Measurements from ENCODE around the gene DHRS3. TPM values are rescaled to one million over a fixed set of nuclear protein-coding genes. Genes with fewer than 3 reads are reported as not detected.
"Not testable (repeated sequence)": the region's sequence is repeated elsewhere in the genome, so short reads cannot be mapped to it uniquely, and the experiment has no call there.

Gene DHRS3
- total RNA-seq, 2 donors from 2014 or later: 60.4 to 65.3 TPM

- no peak for DNase-seq
- H3K27ac Mint-ChIP-seq: no peak overlapping the region
- no peak for ATAC-seq (replicated peaks in 1 of 2)
- no peaks in the 10 kb centered on the region for H3K4me1 Mint-ChIP-seq (ENCODE audit: low read depth)
- H3K36me3 Mint-ChIP-seq (ENCODE audit: insufficient read depth in 2 of 2): no peaks in the 10 kb centered on the region
- peaks cover 27% of the 10 kb centered on the region for H3K27me3 Mint-ChIP-seq (ENCODE audit: low read depth)
- H3K4me3 Mint-ChIP-seq: no peak overlapping the region
- no peaks in the 10 kb centered on the region for H3K9me3 Mint-ChIP-seq
Measured at GRCh38 chr1:12649971-12650421, 32.0 kb upstream of the DHRS3 start.

DNA sequence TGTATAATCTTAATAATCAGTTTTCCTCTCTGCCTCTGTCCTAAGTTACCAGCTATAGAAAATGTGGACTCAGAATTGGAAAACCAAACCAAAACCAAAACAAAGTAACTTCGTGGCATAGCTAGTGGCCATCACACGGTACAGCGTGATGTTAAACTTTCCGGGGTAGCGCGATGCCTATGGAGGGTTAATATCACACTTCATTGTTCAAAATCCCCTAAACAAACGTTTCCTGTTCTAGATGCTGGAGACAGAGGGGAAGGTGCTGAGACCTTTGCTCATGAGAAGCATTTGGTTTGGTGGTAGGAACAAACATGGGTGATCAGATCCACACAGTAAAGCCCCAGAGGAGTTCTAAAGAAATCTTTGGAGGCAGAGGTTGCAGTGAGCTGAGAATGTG is 30.7 kb upstream of the DHRS3 start:
- Mint-ChIP-seq H3K27me3 (ENCODE audit: low read depth) (peaks cover 27% of the 10 kb centered on the region), H3K36me3 (ENCODE audit: insufficient read depth in 2 of 2) (no peaks in the 10 kb centered on the region), H3K27ac (no peak overlapping the region), H3K4me1 (ENCODE audit: low read depth) (no peaks in the 10 kb centered on the region), H3K4me3 (no peak overlapping the region), H3K9me3 (no peaks in the 10 kb centered on the region)
- DNase-seq: no peak
- ATAC-seq (replicated peaks in 1 of 2): no peak

DNA sequence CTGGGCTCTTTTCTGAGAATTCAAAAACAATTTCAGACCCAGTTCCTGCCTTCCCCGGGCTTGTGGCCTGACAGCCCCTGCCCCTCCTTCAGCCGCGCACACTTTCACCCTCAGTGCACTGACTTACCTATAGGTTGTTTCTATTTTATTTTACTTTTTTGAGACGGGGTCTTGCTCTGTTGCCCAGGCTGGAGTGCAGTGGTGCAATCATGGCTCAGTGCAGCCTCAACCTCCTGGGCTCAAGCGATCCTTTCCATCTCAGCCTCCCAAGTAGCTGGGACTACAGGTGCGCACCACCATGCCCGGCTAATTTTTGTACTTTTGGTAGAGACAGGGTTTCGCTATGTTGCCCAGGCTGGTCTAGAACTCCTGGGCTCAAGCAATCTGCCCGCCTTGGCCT is 27.4 kb upstream of the DHRS3 start:
- H3K4me3 Mint-ChIP-seq; DNase-seq; H3K36me3 Mint-ChIP-seq (ENCODE audit: insufficient read depth in 2 of 2); H3K4me1 Mint-ChIP-seq (ENCODE audit: low read depth); H3K27ac Mint-ChIP-seq; ATAC-seq (replicated peaks in 1 of 2); H3K9me3 Mint-ChIP-seq: not testable (repeated sequence)
- H3K27me3 Mint-ChIP-seq (ENCODE audit: low read depth): peaks cover 27% of the 10 kb centered on the region

- no peaks in the 10 kb centered on the region for H3K4me1 Mint-ChIP-seq (ENCODE audit: low read depth)
Measured at GRCh38 chr1:12644829-12645228, 26.8 kb upstream of the DHRS3 start.

DNA sequence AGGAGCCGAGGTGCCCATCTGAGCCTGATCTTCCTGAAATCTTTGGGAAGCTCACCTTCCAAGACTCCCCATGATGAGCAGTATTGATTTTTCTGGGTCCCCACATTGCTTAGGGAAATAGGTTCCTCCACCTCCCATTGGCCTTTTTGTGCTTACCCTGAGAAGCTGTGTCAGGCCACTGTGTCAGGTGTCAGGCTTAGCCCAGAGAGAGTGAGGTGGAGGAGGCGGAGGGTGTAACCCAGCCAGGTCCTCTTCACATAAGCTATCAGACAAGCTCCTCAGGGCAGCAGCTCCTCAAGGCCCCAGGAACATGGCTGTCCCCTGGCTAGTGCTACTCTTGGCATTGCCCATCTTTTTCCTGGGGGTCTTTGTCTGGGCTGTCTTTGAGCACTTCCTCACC is 26.2 kb upstream of the DHRS3 start:
- ATAC-seq (replicated peaks in 1 of 2) (no peak), DNase-seq (no peak)
- no peak overlapping the region for H3K4me3 Mint-ChIP-seq
- H3K4me1 Mint-ChIP-seq (ENCODE audit: low read depth): no peaks in the 10 kb centered on the region
- peaks cover 25% of the 10 kb centered on the region for H3K27me3 Mint-ChIP-seq (ENCODE audit: low read depth)
- peaks cover 4 to 9% of the 10 kb centered on the region in 2 donors for H3K9me3 Mint-ChIP-seq
- no peak overlapping the region for H3K27ac Mint-ChIP-seq
- H3K36me3 Mint-ChIP-seq (ENCODE audit: insufficient read depth in 2 of 2): peaks cover 5 to 17% of the 10 kb centered on the region in 2 donors

More at GRCh38 chr1:12644829-12645228, 26.8 kb upstream of the DHRS3 start:
- peaks cover 1 to 9% of the 10 kb centered on the region in 2 donors for H3K9me3 Mint-ChIP-seq
- no peak overlapping the region for H3K4me3 Mint-ChIP-seq
- H3K27me3 Mint-ChIP-seq (ENCODE audit: low read depth): peaks cover 27% of the 10 kb centered on the region
- H3K27ac Mint-ChIP-seq: no peak overlapping the region
- H3K36me3 Mint-ChIP-seq (ENCODE audit: insufficient read depth in 2 of 2): peaks cover 5 to 13% of the 10 kb centered on the region in 2 donors
- ATAC-seq (replicated peaks in 1 of 2) (no peak), DNase-seq (no peak)

GRCh38 chr1:12643785-12644184 is 25.8 kb upstream of the DHRS3 start, which contains the start of gene AADACL4:
TSS of gene AADACL4 (plus strand) at chr1:12644085. CDS start at chr1:12644547, 462 bp downstream.
- no peak within 1 kb of the TSS for H3K27ac Mint-ChIP-seq
- peaks cover 5 to 19% of the 10 kb centered on the region in 2 donors for H3K36me3 Mint-ChIP-seq (ENCODE audit: insufficient read depth in 2 of 2)
- H3K27me3 Mint-ChIP-seq (ENCODE audit: low read depth): peaks cover 21% of the 10 kb centered on the region
- no peaks in the 10 kb centered on the region for H3K4me1 Mint-ChIP-seq (ENCODE audit: low read depth)
- H3K4me3 Mint-ChIP-seq: no peak within 1 kb of the TSS
- ATAC-seq (replicated peaks in 1 of 2) (no peak), DNase-seq (no peak)
- H3K9me3 Mint-ChIP-seq: peaks cover 5 to 9% of the 10 kb centered on the region in 2 donors

GRCh38 chr1:12643079-12643478 is 25.1 kb upstream of the DHRS3 start:
- Mint-ChIP-seq H3K27ac (no peak overlapping the region), H3K9me3 (peaks cover 6 to 9% of the 10 kb centered on the region in 2 donors), H3K27me3 (ENCODE audit: low read depth) (peaks cover 14% of the 10 kb centered on the region), H3K36me3 (ENCODE audit: insufficient read depth in 2 of 2) (peaks cover 5 to 20% of the 10 kb centered on the region in 2 donors), H3K4me1 (ENCODE audit: low read depth) (no peaks in the 10 kb centered on the region), H3K4me3 (no peak overlapping the region)
- no peak for ATAC-seq (replicated peaks in 1 of 2)
- no peak for DNase-seq

DNA sequence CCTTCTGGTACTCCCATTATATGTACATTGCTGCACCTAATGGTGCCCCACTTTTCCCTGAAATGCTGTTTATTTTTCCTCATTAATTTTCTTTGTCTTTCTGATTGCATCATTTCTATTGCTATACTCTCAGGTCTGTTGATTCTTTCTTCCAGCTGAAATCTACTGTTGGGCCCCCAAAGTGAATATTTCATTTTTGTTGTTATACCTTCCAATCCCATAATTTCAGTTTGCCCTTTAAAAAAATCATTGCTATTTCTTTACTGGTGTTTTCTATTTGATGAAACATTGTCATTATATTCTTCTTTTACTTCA is 22.9 kb upstream of the DHRS3 start:
- H3K4me1 Mint-ChIP-seq (ENCODE audit: low read depth): no peaks in the 10 kb centered on the region
- DNase-seq (no peak), ATAC-seq (replicated peaks in 1 of 2) (no peak)
- no peak overlapping the region for H3K27ac Mint-ChIP-seq
- no peak overlapping the region for H3K4me3 Mint-ChIP-seq
- peaks cover 6 to 9% of the 10 kb centered on the region in 2 donors for H3K9me3 Mint-ChIP-seq
- no peaks in the 10 kb centered on the region for H3K27me3 Mint-ChIP-seq (ENCODE audit: low read depth)
- H3K36me3 Mint-ChIP-seq (ENCODE audit: insufficient read depth in 2 of 2): peaks cover 5 to 20% of the 10 kb centered on the region in 2 donors

GRCh38 chr1:12640237-12640957 is 22.4 kb upstream of the DHRS3 start:
- no peaks in the 10 kb centered on the region for H3K27me3 Mint-ChIP-seq (ENCODE audit: low read depth)
- peaks cover 5 to 20% of the 10 kb centered on the region in 2 donors for H3K36me3 Mint-ChIP-seq (ENCODE audit: insufficient read depth in 2 of 2)
- H3K4me3 Mint-ChIP-seq: no peak overlapping the region
- peaks cover 6 to 9% of the 10 kb centered on the region in 2 donors for H3K9me3 Mint-ChIP-seq
- DNase-seq (no peak), ATAC-seq (replicated peaks in 1 of 2) (no peak)
- no peak overlapping the region for H3K27ac Mint-ChIP-seq
- no peaks in the 10 kb centered on the region for H3K4me1 Mint-ChIP-seq (ENCODE audit: low read depth)

DNA sequence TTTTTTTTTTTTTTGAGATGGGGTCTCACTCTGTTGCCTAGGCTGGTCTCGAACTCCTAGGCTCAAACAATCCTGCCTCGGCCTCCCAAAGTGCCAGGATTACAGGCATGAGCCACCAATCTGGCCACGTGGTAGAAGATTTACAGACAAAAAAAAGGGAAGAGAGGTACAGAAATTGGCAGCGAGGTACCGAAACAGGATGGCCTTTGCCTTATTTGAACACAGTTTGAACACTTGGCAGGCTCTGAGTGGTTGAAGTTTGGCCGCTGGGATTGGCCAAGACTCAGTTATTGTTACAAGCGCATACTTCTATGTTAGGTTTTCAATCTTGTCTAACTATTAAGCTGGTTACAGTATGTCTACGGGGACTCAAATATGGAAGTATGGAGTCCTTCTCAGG is 19.7 kb upstream of the DHRS3 start:
- H3K36me3 Mint-ChIP-seq (ENCODE audit: insufficient read depth in 2 of 2): peaks cover 5 to 20% of the 10 kb centered on the region in 2 donors
- H3K4me1 Mint-ChIP-seq (ENCODE audit: low read depth): no peaks in the 10 kb centered on the region
- ATAC-seq (replicated peaks in 1 of 2): no peak

DNA sequence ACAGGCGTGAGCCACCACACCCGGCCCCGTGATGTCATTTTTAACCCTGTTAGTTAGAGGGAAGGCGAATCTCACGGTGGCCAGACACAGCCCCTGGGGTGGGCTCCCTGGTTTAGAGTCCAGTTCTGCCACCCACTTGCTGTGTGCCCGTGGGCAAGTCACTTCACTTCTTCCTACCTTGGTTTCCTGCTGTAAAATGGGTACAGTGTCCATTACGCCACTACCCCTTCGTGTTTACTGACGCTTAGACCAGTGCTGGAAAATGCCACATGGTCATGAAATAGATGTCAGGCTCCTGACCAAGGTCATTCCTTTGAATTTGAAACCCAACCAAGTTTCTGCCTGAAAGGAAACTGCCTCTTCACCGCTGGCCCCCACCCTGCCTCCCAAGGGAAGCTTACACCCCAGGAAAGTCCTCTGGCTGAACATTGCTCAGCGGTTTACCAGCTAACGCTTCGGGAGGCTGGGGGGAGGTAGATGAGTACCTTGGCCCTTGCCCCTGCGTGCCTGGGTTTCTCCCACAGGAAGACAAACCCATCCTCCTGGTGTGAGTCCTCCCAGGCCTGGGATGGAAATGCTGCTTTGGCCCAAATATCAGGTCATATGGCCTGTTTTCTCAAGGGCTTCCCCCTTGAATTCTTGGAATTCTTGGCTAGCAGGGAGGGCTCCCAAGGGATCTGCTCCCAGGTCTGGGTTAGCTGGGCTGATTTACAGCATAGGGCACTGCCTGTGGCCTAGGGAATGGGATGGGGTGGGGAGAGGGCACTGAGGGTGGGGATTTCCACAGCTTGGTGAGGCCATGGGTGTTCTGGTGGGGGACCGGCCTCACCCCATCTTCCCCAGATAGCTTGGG is 18.3 kb upstream of the DHRS3 start:
- Mint-ChIP-seq H3K36me3 (ENCODE audit: insufficient read depth in 2 of 2) (peaks cover 5 to 20% of the 10 kb centered on the region in 2 donors), H3K9me3 (peaks cover 5% of the 10 kb centered on the region in 2 donors), H3K4me1 (ENCODE audit: low read depth) (no peaks in the 10 kb centered on the region), H3K4me3 (no peak overlapping the region), H3K27ac (no peak overlapping the region), H3K27me3 (ENCODE audit: low read depth) (peaks cover 5% of the 10 kb centered on the region)
- no peak for ATAC-seq (replicated peaks in 1 of 2)
- DNase-seq: no peak

More for the DNA sequence above, 19.7 kb upstream of the DHRS3 start:
- no peak overlapping the region for H3K27ac Mint-ChIP-seq
- no peak for DNase-seq
- H3K27me3 Mint-ChIP-seq (ENCODE audit: low read depth): peaks cover 2% of the 10 kb centered on the region
- no peak overlapping the region for H3K4me3 Mint-ChIP-seq
- peaks cover 6 to 9% of the 10 kb centered on the region in 2 donors for H3K9me3 Mint-ChIP-seq

GRCh38 chr1:12634696-12635202 is 16.7 kb upstream of the DHRS3 start:
- peaks cover 0 to 6% of the 10 kb centered on the region in 2 donors for H3K36me3 Mint-ChIP-seq (ENCODE audit: insufficient read depth in 2 of 2)
- no peak overlapping the region for H3K4me3 Mint-ChIP-seq
- DNase-seq (no peak), ATAC-seq (replicated peaks in 1 of 2) (no peak)
- H3K4me1 Mint-ChIP-seq (ENCODE audit: low read depth): no peaks in the 10 kb centered on the region
- H3K27ac Mint-ChIP-seq: no peak overlapping the region
- H3K27me3 Mint-ChIP-seq (ENCODE audit: low read depth): peaks cover 5% of the 10 kb centered on the region
- H3K9me3 Mint-ChIP-seq: peaks cover 0 to 4% of the 10 kb centered on the region in 2 donors

- H3K4me1 Mint-ChIP-seq (ENCODE audit: low read depth): no peaks in the 10 kb centered on the region
- H3K9me3 Mint-ChIP-seq: peaks cover 0 to 2% of the 10 kb centered on the region in 2 donors
- peaks cover 5% of the 10 kb centered on the region for H3K27me3 Mint-ChIP-seq (ENCODE audit: low read depth)
- H3K27ac Mint-ChIP-seq: no peak overlapping the region
- H3K4me3 Mint-ChIP-seq: no peak overlapping the region
- H3K36me3 Mint-ChIP-seq (ENCODE audit: insufficient read depth in 2 of 2): peaks cover 0 to 3% of the 10 kb centered on the region in 2 donors
- DNase-seq (no peak), ATAC-seq (replicated peaks in 1 of 2) (no peak)
Measured at GRCh38 chr1:12634156-12634555, 16.1 kb upstream of the DHRS3 start.
